AG04450 (cell line): ENCODE results near the gene MIPOL1. TPM values are rescaled to one million over a fixed set of nuclear protein-coding genes. Genes with fewer than 3 reads are reported as not detected.
"Not testable (repeated sequence)": the region's sequence is repeated elsewhere in the genome, so short reads cannot be mapped to it uniquely, and the experiment has no call there.

Experiments
- CTCF ChIA-PET: fragments of 300-600, 350-600 bp; formaldehyde crosslinking; extraction: SDS; loops from one replicate; lab custom pipeline; 2022; ENCODE audit warnings: antibody characterized with exemption, inconsistent platforms; lab: Charles Lee
- POLR2A ChIA-PET: fragments of 350-600 bp; formaldehyde crosslinking; extraction: SDS; loops from one replicate; lab custom pipeline; 2021; ENCODE audit warnings: antibody characterized with exemption, inconsistent platforms; lab: Yijun Ruan, JAX
- DNase-seq: peaks from one replicate; pipeline ENCODE4 v3.0.0-alpha.2; 2011; ENCODE audit warnings: low read depth, low spot score
- H3K27ac ChIP-seq: one replicate; pipeline ENCODE4 v1.5.1; 2012; ENCODE audit warnings: low read depth, low read length, control low read depth
- H3K27me3 ChIP-seq: one replicate; pipeline ENCODE4 v1.6.0; 2012; ENCODE audit warnings: low read length; ENCODE audit not compliant: control insufficient read depth, insufficient read depth
- H3K4me3 ChIP-seq: 2 replicates; pipeline ENCODE4 v1.5.1; 2011; ENCODE audit warnings: mild to moderate bottlenecking, low read depth, low read length, control low read depth
- H3K9me3 ChIP-seq: 2 replicates; pipeline ENCODE4 v1.5.1; 2012; ENCODE audit warnings: low read length; ENCODE audit not compliant: control insufficient read depth, insufficient read depth
- polyA plus RNA-seq: library from polyadenylated mRNA; depleted of rRNA; stranded (reverse); fragments of >200 nt; gene quantifications from 2 replicates; pipeline ENCODE4 v1.2.3, GENCODE V29; 2011
- TF ChIP-seq, protein P1 (sequence below): IDR thresholded peaks from 2 replicates; pipeline ENCODE4 v1.5.1; 2011; ENCODE audit warnings: low read depth, low read length, control low read depth, inconsistent platforms

MIPOL1 gene
- polyA plus RNA-seq, 1 experiment: 7.0 TPM

DNA sequence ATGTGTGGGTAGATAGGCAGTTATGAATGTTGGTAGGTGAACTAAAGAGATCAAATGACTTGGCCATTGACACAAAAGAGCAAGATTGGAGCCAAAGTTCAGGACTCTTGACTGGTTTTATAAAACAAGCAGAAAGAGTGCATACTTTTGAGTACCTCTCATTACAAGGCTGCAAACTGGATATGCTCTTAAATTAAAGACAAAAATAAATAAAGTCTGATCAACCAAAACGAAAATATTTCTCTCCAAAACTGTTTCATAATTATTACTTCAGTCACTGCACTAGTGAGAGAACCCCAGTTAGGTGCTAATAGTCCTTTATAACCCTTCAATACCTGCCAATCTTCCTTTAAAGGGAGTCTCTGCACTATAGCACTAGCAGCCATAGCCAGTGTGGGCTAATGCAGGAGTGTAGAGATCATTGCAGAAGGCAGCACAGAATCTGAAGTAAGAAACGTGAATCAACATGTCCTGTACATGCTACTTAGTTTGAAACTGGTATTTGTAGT is 250.2 kb downstream of the MIPOL1 start:
- ChIA-PET CTCF (interaction anchor here (0.5 kb wide), 1 partner anchor 330 kb away, joined by 3 read pairs; no protein-coding TSS in a partner anchor), POLR2A (no interaction called here)
- H3K27me3 ChIP-seq: no peaks in the 10 kb centered on the region
- TF ChIP-seq, protein P1, sequence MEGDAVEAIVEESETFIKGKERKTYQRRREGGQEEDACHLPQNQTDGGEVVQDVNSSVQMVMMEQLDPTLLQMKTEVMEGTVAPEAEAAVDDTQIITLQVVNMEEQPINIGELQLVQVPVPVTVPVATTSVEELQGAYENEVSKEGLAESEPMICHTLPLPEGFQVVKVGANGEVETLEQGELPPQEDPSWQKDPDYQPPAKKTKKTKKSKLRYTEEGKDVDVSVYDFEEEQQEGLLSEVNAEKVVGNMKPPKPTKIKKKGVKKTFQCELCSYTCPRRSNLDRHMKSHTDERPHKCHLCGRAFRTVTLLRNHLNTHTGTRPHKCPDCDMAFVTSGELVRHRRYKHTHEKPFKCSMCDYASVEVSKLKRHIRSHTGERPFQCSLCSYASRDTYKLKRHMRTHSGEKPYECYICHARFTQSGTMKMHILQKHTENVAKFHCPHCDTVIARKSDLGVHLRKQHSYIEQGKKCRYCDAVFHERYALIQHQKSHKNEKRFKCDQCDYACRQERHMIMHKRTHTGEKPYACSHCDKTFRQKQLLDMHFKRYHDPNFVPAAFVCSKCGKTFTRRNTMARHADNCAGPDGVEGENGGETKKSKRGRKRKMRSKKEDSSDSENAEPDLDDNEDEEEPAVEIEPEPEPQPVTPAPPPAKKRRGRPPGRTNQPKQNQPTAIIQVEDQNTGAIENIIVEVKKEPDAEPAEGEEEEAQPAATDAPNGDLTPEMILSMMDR: no peak
- no peaks in the 10 kb centered on the region for H3K9me3 ChIP-seq
- DNase-seq: no peak
- no peak overlapping the region for H3K4me3 ChIP-seq
- no peak overlapping the region for H3K27ac ChIP-seq

DNA sequence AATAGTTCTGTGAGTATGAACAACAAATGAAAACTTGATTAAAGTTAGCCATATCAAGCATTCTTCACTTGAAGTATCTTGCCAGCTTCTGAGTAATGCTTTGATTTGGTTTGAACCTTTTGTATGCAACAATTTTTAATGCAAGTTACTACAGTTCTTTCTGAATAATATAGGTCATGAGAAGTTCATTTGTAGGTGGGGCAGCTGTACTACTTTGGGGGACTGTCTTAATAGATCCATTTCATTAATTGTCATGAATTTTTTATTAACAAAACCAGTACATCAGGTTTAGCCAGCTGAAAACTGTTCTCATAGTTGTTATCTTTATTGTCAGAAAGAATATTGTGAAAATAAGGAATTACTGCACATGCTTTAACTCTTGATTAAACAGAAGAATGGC is 254.6 kb downstream of the MIPOL1 start:
- TF ChIP-seq, protein P1: no peak
- H3K9me3 ChIP-seq: no peaks in the 10 kb centered on the region
- no peak overlapping the region for H3K4me3 ChIP-seq
- DNase-seq: no peak
- ChIA-PET POLR2A (no interaction called here), CTCF (interaction anchor here (1.4 kb wide), 1 partner anchor 222 kb away, joined by 5 read pairs; no protein-coding TSS in a partner anchor)
- no peaks in the 10 kb centered on the region for H3K27me3 ChIP-seq
- no peak overlapping the region for H3K27ac ChIP-seq

GRCh38 chr14:37453985-37454384 is 256.2 kb downstream of the MIPOL1 start:
- no peak for DNase-seq
- ChIA-PET POLR2A (no interaction called here), CTCF (no interaction called here)
- TF ChIP-seq, protein P1: no peak
- Histone ChIP-seq H3K27me3 (no peaks in the 10 kb centered on the region), H3K9me3 (no peaks in the 10 kb centered on the region), H3K27ac (no peak overlapping the region), H3K4me3 (no peak overlapping the region)

DNA sequence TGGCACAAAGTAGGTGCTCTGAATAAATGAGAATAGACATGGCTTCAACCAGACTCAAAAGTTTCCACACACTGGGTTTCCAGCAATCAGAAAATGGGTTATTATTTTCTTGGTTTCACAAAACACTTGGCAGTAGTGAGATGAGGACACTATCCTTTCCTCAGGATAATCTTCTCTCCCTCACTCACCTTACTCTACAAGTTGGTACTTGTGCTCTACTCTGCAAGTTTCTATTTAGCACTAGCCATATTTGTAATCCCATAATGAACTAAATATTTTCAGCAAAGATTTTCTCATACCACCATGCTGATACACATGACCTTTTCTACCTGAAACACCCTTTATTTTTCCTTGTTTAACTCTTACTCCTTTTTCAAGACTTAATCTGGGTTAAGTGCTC is 259.6 kb downstream of the MIPOL1 start:
- H3K27ac ChIP-seq: no peak overlapping the region
- TF ChIP-seq, protein P1: no peak
- CTCF ChIA-PET: no interaction called here
- no peaks in the 10 kb centered on the region for H3K9me3 ChIP-seq
- no peak for DNase-seq
- no peak overlapping the region for H3K4me3 ChIP-seq
- POLR2A ChIA-PET: no interaction called here
- no peaks in the 10 kb centered on the region for H3K27me3 ChIP-seq

GRCh38 chr14:37462426-37462825 is 264.7 kb downstream of the MIPOL1 start:
- H3K27ac ChIP-seq, H3K9me3 ChIP-seq, POLR2A ChIA-PET, DNase-seq, CTCF ChIA-PET, H3K4me3 ChIP-seq, H3K27me3 ChIP-seq: not testable (repeated sequence)
